ENCODE results near the gene HTD2. TPM values are rescaled to one million over a fixed set of nuclear protein-coding genes. Genes with fewer than 3 reads are reported as not detected.
A peak's percentile ranks its signal among the peaks of the same experiment; 100 is the strongest.

HTD2 gene
- total RNA-seq (7.8 TPM), polyA plus RNA-seq (ENCODE audit: insufficient read depth, low read depth, low replicate concordance) (6.4 TPM)
- long read RNA-seq, donor 1, transcript HTD2-201 (5 exons, 1,508 nt), result major isoform, 6 of 9 reads
- long read RNA-seq, donor 1, partial matches to known transcripts, result 0 of 9 reads
- long read RNA-seq, donor 1, other reads (novel, unspliced or antisense), result 0 of 9 reads
- long read RNA-seq, donor 2, partial matches to known transcripts, result 0 of 5 reads
- long read RNA-seq, donor 2, other reads (novel, unspliced or antisense), result 0 of 5 reads
- long read RNA-seq, donor 3, transcript HTD2-201 (5 exons, 1,508 nt), result major isoform, 5 of 9 reads
- long read RNA-seq, donor 3, partial matches to known transcripts, result 0 of 9 reads
- long read RNA-seq, donor 3, other reads (novel, unspliced or antisense), result 0 of 9 reads
- long read RNA-seq, donor 4, partial matches to known transcripts, result 0 of 5 reads
- long read RNA-seq, donor 4, other reads (novel, unspliced or antisense), result 0 of 5 reads
- long read RNA-seq, donor 5, result 0 reads
- long read RNA-seq, donor 6, partial matches to known transcripts, result 0 of 5 reads
- long read RNA-seq, donor 6, other reads (novel, unspliced or antisense), result 0 of 5 reads
- long read RNA-seq, donor 7, transcript HTD2-206 (5 exons, 1,378 nt), result minor isoform, 5 of 11 reads
- long read RNA-seq, donor 7, transcript HTD2-201 (5 exons, 1,508 nt), result major isoform, 6 of 11 reads
- long read RNA-seq, donor 7, partial matches to known transcripts, result 0 of 11 reads
- long read RNA-seq, donor 7, other reads (novel, unspliced or antisense), result 0 of 11 reads
- long read RNA-seq, donor 8, transcript HTD2-201 (5 exons, 1,508 nt), result major isoform, 6 of 7 reads
- long read RNA-seq, donor 8, partial matches to known transcripts, result 0 of 7 reads
- long read RNA-seq, donor 8, other reads (novel, unspliced or antisense), result 0 of 7 reads
- long read RNA-seq, donor 9, partial matches to known transcripts, result 0 of 2 reads
- long read RNA-seq, donor 9, other reads (novel, unspliced or antisense), result 0 of 2 reads
- long read RNA-seq, donor 10, partial matches to known transcripts, result 0 of 5 reads
- long read RNA-seq, donor 10, other reads (novel, unspliced or antisense), result 0 of 5 reads

DNA sequence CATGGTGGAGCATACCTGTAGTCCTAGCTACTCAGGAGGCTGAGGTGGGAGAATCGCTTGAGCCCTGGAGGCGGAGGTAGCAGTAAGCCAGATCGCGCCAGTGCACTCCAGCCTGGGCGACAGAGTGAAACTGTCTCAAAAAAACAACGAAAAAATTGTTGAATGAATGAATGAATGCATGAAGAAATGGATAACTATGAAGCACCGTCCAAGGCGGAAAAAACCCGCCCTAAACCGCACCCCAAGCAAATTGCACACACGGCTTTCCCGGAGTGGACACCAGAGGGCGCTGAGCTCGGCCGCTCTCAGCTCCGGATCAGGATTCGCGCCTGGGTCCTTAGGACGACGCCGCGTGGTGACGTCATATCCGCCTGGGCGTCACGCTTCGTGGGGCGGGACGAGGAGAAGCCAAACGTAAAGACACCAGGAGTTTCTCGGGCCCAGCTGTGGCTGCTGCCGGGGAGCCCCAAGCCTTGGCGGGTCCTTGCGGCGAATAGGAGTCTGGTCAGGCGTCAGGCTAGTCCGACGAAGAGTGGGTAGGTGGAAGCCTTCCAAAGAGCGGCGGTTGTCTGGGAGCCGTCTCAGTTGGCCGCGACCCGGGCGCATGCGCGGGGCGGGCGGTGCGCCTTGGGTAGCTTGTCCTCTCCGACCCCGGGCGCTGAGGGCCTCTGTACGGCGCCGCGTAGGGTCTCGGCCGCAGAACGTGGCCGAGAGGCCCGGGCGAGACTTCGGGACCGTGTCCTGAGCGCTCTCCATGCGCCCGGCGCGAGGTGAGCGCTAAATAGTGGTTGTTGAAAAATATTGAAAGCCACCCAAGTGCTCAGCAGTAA is at the start of gene HTD2, which contains the start of gene RPP14:
HTD2 (plus strand) TSS at position 639 of the 830 bp plus-strand sequence. CDS start 11,094 bp downstream, outside the sequence.
RPP14 (plus strand) TSS at position 364 of the 830 bp plus-strand sequence. CDS start 4,085 bp downstream, outside the sequence.
- FAIRE-seq (peak; percentile 65), DNase-seq (peak; percentile 98 to 99 (median 99))
- peak within 1 kb of the TSS; percentile 85 to 93 (median 92) for H3K4me3 ChIP-seq (ENCODE audit: low read length in 3 of 3)
- no peaks in the 10 kb centered on the region for H3K9me3 ChIP-seq (ENCODE audit: control insufficient read depth in 2 of 3, insufficient read depth in 1 of 3, low read length in 3 of 3)
- peaks cover 10 to 21% (median 17%) of the 10 kb centered on the region in 3 donors for H3K4me1 ChIP-seq (ENCODE audit: control insufficient read depth in 2 of 3, insufficient read depth in 2 of 3, low read depth in 1 of 3, low read length in 3 of 3)
- H3K27ac ChIP-seq (ENCODE audit: low read depth in 2 of 2, low read length in 2 of 2), result peak within 1 kb of the TSS; percentile 92 to 99
- H3K36me3 ChIP-seq (ENCODE audit: control insufficient read depth in 2 of 3, insufficient read depth in 3 of 3, low read length in 3 of 3), result peaks cover 3 to 4% (median 3%) of the 10 kb centered on the region in 3 donors
- TF ChIP-seq, protein P1, sequence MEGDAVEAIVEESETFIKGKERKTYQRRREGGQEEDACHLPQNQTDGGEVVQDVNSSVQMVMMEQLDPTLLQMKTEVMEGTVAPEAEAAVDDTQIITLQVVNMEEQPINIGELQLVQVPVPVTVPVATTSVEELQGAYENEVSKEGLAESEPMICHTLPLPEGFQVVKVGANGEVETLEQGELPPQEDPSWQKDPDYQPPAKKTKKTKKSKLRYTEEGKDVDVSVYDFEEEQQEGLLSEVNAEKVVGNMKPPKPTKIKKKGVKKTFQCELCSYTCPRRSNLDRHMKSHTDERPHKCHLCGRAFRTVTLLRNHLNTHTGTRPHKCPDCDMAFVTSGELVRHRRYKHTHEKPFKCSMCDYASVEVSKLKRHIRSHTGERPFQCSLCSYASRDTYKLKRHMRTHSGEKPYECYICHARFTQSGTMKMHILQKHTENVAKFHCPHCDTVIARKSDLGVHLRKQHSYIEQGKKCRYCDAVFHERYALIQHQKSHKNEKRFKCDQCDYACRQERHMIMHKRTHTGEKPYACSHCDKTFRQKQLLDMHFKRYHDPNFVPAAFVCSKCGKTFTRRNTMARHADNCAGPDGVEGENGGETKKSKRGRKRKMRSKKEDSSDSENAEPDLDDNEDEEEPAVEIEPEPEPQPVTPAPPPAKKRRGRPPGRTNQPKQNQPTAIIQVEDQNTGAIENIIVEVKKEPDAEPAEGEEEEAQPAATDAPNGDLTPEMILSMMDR (IDR thresholded peaks at IDR 0.05; ENCODE audit: borderline replicate concordance, extremely low read depth, insufficient read depth), result peak; percentile 98
- intact Hi-C loops (cut with DNase I), result no loop called here
- H3K27me3 ChIP-seq (ENCODE audit: control insufficient read depth, insufficient read depth, low read length), result no peaks in the 10 kb centered on the region
- peak within 1 kb of the TSS; percentile 31 to 94 (median 93) for H3K9ac ChIP-seq (ENCODE audit: low read length in 3 of 3)

DNA sequence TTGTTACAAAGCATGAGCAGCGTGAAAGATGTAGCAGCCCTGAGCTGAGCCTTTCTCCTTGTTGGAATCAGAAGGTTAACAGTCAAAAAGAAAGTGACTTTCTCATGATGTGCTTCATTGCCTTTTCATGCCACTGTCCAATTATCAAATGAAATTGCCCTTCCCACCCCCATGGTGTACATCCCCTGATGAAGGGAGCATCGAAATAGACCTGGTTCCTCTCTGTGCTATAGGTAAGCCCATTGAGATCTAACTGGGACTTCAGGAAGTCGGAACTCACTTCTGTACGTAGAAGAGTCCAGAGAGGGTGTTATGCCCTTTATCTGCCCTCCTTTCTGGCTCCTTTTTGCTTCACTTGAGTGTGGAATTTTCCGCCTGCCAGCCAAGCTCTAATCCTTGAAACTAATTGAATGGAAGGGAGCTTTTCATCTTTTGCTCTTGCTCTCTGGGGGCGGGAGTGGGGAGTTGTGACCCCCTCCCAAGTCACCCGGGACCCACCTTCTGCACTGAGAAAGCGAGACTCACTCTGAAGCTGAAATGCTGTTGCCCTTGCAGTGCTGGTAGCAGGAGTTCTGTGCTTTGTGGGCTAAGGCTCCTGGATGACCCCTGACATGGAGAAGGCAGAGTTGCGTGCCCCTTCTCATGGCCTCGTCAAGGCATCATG is 47.8 kb upstream of the HTD2 start:
- FAIRE-seq, result no peak
- DNase-seq, result no peak
- Histone ChIP-seq H3K36me3 (ENCODE audit: control insufficient read depth in 2 of 3, insufficient read depth in 3 of 3, low read length in 3 of 3) (peaks cover 0 to 16% (median 5%) of the 10 kb centered on the region in 3 donors), H3K27me3 (ENCODE audit: control insufficient read depth, insufficient read depth, low read length) (no peaks in the 10 kb centered on the region), H3K9ac (ENCODE audit: low read length in 3 of 3) (no peak overlapping the region), H3K4me3 (ENCODE audit: low read length in 3 of 3) (no peak overlapping the region), H3K4me1 (ENCODE audit: control insufficient read depth in 2 of 3, insufficient read depth in 2 of 3, low read depth in 1 of 3, low read length in 3 of 3) (no peaks in the 10 kb centered on the region), H3K27ac (ENCODE audit: low read depth in 2 of 2, low read length in 2 of 2) (no peak overlapping the region), H3K9me3 (ENCODE audit: control insufficient read depth in 2 of 3, insufficient read depth in 1 of 3, low read length in 3 of 3) (no peaks in the 10 kb centered on the region)
- intact Hi-C loops (cut with DNase I), result no loop called here
- TF ChIP-seq, protein P1 (IDR thresholded peaks at IDR 0.05; ENCODE audit: borderline replicate concordance, extremely low read depth, insufficient read depth), result no peak

DNA sequence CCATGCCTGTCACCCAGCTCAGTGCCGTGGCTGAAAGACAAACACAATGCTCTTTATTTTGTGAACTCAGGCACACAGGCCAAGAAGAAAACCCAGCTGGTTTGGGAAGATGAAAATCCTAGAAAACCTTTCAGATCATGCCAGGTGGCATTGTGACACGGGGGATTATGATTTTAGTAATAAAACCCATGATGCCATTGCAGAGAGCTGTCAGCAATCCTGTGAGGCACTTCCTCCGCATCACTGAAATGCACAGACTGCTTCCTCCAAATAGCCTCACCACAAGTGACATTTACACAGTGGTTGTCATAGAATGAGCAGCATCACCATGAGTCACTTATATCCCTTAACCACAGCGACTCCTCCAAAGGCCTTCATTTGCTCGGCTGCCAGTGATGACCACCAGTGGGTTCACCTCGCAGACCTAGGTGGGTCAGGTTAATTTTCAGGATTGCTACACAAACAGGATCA is 46.0 kb upstream of the HTD2 start:
- intact Hi-C loops (cut with DNase I), result no loop called here
- Histone ChIP-seq H3K36me3 (ENCODE audit: control insufficient read depth in 2 of 3, insufficient read depth in 3 of 3, low read length in 3 of 3) (peaks cover 0 to 16% (median 5%) of the 10 kb centered on the region in 3 donors), H3K9me3 (ENCODE audit: control insufficient read depth in 2 of 3, insufficient read depth in 1 of 3, low read length in 3 of 3) (no peaks in the 10 kb centered on the region), H3K9ac (ENCODE audit: low read length in 3 of 3) (no peak overlapping the region), H3K27me3 (ENCODE audit: control insufficient read depth, insufficient read depth, low read length) (no peaks in the 10 kb centered on the region), H3K27ac (ENCODE audit: low read depth in 2 of 2, low read length in 2 of 2) (no peak overlapping the region), H3K4me3 (ENCODE audit: low read length in 3 of 3) (no peak overlapping the region), H3K4me1 (ENCODE audit: control insufficient read depth in 2 of 3, insufficient read depth in 2 of 3, low read depth in 1 of 3, low read length in 3 of 3) (no peaks in the 10 kb centered on the region)
- FAIRE-seq (no peak), DNase-seq (no peak)
- TF ChIP-seq, protein P1 (IDR thresholded peaks at IDR 0.05; ENCODE audit: borderline replicate concordance, extremely low read depth, insufficient read depth), result no peak

Measured in kidney (tissue), 22 donors.